Right ventricle myocardium superior (tissue), 1 donor: ENCODE data around the gene FLT1. TPM values are rescaled to one million over a fixed set of nuclear protein-coding genes. Genes with fewer than 3 reads are reported as not detected.
A peak's percentile ranks its signal among the peaks of the same experiment; 100 is the strongest.

ENCODE experiments used
- ATAC-seq: fragments of 200-7000 bp; cut with Tn5 transposase; one replicate; pipeline ENCODE4 v1.9.1; 2020; ENCODE audit warnings: mild to moderate bottlenecking; ENCODE audit not compliant: poor library complexity
- DNase-seq: peaks from one replicate; pipeline ENCODE4 v3.0.0-alpha.2; 2020
- intact Hi-C: fragments of 100-400 bp; cut with DNase I; formaldehyde crosslinking; loops from one replicate; pipeline ENCODE4 v1.11.2; 2022
- total RNA-seq: library from RNA; stranded (reverse); fragmentation: NEBNext Ultra II Directional; extraction: Animal tissue kit (Norgen Biotek cat#: 25700); gene quantifications from one replicate; pipeline ENCODE4 v1.2.1, GENCODE V29; 2021
- donor health status: DM: no; HTN: yes; CAD: no; lungs with severe emphysema.

Gene FLT1
- total RNA-seq, 1 donor from 2014 or later, result 42.0 TPM

DNA sequence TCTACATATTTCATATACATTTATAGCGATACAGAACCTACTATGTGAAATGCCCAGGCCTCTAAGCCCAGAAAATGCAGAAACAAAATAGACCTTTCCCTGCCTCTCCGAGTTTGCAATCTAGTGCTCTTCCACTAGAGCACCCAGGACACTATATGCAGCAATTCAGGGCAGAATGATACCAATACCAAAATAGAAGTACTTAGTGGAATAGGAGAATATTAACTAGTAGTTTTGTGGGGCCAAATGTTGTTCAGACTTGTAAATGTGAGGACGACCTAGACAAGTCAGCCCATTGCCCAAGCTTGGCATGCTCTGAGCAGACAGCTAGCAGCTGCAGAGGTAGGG is 35.8 kb upstream of the FLT1 start:
- intact Hi-C loops, result loop anchor here (10.0 kb wide), 1 partner anchor 104 kb away; no protein-coding TSS in a partner anchor
- DNase-seq (no peak), ATAC-seq (no peak)

DNA sequence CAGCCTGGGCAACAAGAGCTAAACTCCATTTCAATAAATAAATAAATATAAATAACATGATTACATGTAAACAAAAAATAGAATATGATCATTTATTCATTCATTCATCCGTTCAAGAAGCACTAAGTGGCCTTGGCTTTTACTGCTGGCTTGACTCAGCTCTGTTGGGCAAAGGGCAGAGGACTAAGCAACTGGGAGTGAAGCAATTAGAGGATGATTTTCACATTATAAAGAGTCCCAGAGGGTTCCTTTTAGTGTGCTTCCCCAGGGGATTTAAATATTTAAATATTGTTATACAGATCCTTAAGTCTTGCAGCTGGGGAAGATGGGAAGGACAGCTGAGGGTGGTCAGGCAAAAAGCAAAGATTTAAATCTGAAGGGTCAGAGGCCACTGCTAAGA is 34.9 kb upstream of the FLT1 start:
- intact Hi-C loops, result loop anchor here (10.0 kb wide), 1 partner anchor 105 kb away; no protein-coding TSS in a partner anchor
- no peak for DNase-seq
- ATAC-seq, result no peak

DNA sequence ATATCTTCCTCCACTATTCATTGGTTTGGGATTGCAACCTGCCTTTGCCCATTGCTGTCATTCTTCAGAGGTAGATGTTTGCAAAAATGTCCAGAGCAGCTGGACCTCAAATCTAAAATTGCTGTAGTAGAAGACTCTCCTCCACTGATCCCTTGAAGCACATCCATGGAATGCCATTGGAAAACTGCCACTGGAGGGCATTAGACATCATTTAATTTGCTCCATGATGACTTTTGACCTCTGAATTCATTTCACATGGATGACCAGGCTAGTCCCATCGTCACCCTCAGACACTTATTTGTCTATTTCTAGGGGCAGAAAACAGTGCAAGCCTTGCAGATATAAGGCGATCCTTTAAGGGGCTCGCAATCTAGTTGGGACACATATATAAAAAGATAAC is 33.9 kb upstream of the FLT1 start:
- DNase-seq, result no peak
- intact Hi-C loops, result no loop called here
- ATAC-seq, result no peak

DNA sequence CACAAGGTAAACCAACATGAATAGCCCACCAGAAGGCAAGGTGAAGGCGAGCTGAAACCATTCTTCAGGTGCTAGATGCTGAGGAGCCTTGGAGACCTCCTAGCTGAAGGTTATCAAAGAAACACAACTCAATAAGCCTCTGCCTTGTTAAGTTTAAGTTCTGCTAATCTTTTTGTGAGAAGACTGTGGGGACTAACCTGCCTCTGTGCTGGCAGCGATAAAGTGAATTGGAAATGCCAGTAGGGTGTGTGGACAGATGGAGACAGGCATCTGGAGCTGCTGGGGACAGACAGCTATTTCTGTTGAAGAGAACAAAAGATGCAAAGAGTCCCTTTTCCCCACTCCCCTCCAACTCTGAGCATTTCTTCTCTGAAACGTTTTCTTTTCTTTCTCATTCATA is 33.5 kb upstream of the FLT1 start:
- intact Hi-C loops, result no loop called here
- DNase-seq (no peak), ATAC-seq (no peak)

DNA sequence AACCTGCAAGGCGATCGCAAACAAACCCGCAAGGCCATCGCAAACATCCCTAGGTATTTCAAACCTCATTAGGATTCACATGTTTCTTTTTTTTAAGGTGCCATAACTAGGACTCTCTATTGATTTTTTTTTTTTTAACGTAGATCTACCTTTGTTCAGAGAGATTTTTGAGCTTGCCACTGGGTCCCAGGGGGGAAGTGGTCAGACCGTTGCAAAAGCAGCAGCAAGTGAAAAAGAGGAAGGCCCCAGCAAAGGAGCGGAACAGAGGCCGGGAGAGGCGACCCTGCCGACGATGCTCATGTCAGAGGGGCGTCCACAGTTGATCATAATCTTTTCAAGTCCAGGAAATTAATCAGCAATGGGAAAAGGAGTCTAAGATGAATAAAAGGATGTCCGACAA is 32.7 kb upstream of the FLT1 start:
- DNase-seq (no peak), ATAC-seq (no peak)
- intact Hi-C loops, result no loop called here

DNA sequence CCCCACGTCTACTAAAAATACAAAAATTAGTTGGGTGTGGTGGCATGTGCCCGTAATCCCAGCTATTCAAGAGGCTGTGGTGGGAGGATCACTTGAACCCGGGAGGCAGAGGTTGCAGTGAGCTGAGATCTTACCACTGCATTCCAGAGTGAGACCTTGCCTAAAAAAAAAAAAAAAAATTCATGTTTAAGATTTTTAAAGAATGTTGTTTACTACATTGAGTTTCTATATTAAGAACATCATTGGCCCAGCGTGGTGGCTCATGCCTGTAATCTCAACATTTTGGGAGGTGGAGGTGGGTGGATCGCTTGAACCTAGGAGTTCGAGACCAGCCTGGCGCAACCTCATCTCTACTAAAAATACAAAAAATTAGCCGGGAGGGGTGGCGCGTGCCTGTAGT is 31.9 kb upstream of the FLT1 start:
- DNase-seq, result no peak
- intact Hi-C loops, result no loop called here
- ATAC-seq, result no peak

DNA sequence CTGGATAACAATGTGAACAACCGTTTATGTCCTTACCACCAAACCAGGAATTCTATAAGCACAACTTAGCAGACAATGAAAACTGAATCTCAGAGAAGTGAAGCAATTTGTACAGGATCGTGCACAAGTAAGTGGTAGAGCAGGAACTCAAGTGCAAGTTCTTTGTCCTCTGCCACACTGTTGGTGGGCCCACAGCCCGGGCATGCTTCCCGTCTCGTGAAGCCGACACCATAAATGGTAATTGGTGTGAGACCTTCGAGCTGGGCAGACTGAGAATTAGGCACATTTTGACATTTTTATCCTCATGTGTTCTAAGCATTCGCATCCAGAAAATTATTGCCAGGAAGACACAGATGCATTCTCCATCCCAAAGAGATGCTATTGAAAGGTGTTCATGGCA is 27.9 kb upstream of the FLT1 start:
- ATAC-seq (no peak), DNase-seq (no peak)
- intact Hi-C loops, result no loop called here

DNA sequence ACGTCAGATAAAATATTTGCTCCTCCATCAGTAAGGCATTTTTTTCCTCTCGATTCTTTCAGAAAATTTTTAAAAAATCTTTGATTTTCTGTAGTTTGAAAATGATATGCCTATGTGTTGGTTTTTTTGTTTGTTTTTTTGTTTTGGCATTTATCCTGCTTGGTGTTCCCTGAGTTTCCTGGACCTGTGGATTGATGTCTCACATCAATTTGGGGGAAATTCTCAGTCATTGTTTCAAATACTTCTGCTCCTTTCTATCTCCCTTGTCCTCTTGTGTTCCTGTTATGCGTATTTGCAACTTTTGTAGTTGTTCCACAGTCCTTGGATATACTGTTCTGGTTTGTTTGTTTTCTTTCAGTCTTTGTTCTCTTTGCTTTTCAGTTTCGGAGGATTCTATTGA is 18.8 kb upstream of the FLT1 start:
- ATAC-seq (no peak), DNase-seq (no peak)
- intact Hi-C loops, result no loop called here

DNA sequence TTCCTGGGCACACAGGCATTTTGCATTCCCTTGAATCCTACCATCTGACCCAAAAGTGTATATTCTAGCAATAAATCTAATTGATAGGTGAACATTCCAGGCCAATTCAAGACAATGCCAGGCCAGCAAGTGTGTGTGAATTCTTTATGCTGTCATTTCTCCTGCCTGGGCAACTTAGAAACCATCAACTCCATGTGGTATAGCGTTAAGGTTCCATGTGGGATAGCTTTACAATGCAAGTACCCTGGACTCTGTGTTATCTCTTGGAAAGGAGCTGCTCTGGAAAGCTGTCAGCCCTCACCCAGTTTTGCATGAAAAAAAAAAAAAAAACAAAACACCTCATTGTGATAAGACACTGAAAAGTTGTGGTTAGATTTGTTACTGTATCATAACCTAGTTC is 15.6 kb upstream of the FLT1 start:
- ATAC-seq (no peak), DNase-seq (no peak)
- intact Hi-C loops, result no loop called here

DNA sequence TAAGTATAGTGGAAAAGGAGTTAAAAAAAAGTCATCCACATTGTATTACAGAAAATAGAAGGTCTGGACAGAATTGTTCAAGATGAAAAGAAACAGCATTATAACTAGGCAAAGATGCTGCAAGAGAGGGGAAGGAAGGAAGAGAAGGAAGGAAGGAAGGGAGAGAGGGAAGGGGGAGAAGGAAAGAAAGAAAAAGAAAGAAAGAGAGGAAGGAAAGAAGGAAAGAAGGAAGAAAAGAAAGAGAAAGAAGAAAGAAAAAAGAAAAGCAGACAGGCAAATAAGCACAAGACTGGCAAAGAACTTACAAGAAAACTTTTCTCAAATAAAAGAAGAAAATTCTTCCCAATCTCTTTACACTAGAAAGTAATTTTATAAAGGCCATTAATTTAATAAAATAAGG is 15.1 kb upstream of the FLT1 start:
- DNase-seq, result no peak

DNA sequence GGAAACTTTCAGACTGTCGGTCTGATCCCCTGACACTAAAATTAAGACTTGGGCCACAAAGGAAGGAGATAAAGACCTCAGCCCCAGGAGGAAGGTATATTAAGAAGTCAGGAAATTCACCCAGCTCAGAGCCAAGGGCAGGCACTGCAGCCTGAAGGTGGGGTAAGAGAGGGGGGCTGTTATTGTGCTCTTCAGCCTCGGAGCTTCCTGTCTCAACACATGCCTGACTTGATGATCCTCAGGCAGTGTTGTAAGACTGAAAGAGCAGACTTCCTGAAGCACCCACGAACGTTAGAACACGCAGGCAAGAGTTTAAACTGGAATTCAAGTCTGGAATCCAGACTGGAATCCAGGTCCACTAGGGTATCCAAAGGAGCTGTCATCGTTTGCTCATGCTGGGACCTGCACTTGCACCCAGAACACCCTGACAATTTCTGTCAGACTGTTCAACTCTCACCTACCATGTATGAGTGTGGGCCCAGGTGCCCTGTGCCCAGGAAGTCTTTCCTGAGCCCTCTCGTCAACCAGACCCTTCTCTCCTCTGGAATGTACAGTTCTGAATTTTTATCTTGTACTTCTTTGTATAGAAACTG is 10.7 kb upstream of the FLT1 start:
- no peak for ATAC-seq
- intact Hi-C loops, result no loop called here
- no peak for DNase-seq

More for the DNA sequence above, 15.1 kb upstream of the FLT1 start:
- intact Hi-C loops, result no loop called here
- ATAC-seq, result no peak

DNA sequence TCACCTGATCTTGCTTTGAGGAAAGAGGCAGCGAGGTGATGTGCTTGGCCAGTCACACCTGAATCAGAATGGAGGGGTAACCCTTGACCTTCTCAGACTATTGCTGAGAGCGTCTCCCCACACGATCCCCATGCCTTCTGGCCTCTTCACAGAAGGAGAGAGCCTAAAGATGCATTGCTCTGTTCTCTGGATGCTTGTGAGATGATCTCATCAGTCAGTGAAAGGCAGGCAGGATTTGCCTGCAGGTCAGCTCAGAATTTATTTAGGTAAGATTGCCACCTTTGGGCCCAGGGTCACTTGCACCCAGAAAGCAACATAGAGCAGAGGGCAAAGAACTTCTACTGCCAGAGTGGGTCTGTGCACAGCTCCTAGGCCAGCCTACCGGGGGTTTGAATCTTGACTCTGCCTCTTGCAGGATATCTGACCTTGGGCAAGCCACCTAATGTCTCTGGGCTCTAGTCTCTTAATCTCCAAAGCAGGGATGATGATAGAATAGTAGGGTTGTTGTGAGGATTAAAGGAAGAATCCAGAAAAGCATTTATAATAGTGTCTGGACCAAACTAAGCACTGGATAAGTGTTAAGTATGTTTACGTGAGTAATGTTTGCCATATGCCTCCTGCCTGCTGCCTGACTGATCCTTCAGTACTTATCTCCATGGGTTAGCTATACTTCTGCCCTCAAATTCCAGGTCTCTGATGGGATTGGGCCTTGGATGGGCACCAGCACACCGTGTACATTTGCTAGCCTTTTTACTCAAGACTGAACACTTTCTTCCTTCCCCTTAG is 8.4 kb upstream of the FLT1 start:
- intact Hi-C loops, result no loop called here
- no peak for ATAC-seq
- DNase-seq, result no peak

DNA sequence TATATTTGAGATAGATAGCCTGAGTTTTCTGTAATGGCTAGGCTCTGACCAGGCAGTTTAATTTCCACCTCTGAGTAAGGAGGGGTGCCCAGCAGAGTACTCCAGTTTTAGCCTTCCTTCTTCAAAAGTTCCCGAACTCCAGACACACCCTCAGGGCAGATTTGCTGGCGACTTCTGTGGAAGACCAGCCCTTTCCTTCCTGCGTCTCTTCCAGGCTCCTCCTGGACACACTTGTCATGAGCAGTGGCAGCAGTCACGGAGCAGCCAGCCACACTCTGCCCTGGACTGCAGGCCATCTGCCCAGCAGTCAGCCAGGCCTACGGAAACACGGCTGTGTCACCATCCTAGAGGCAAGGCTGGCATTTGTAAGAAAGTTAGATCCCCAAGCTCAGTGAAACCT is 6.6 kb upstream of the FLT1 start:
- intact Hi-C loops, result no loop called here
- no peak for ATAC-seq

DNA sequence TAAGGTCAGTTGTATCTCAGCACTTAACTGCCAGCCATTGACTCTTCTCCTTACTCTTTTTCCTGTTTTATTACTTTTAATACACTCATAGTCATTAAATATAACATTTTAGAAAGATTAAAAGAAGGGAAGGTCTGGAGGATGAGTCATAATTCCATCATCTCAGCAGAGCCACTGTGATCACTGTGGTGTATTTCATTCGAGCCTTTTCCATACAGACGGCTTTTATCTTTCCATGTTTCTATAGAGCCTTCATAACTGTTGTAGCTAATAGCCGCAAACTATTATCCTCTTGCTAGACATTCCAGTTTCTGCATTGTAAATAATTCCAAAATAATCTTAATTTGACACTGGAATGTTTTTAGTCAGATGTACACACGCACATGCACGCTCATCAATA is 4.7 kb upstream of the FLT1 start:
- intact Hi-C loops, result no loop called here

More for the DNA sequence above, 6.6 kb upstream of the FLT1 start:
- DNase-seq, result no peak

DNA sequence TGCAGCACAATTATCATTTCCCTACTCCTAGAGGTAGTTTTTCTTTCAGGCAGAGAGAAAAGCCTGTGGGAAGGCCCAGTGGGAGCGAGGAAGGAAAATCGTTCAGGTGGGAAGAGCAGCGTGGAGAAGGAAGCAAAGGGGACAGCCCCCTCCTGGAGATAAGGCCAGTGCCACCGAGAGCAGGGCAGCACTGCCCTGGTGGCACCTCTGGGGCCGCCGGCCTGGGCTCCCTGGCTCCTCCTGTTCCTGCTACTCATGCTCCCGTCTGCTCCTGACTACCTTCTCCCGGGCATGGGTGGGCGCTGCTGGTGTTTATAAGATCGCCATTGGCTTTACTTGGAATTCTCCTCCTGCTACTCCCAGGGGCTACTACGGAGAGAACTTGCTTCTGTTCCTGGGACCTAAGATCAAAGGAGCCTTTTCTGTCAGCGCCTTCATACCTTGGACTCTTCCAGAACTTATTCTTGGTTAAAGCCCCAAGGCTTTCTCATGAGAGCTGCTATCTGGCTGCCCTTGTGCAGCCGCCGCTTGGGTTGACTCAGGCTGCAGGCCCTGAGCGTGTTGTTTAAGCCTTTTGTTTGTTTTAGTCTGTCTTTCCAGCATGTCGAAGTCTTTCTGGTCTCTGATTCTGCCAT is 3.7 kb upstream of the FLT1 start:
- no peak for ATAC-seq
- intact Hi-C loops, result no loop called here
- no peak for DNase-seq

More for the DNA sequence above, 4.7 kb upstream of the FLT1 start:
- no peak for ATAC-seq
- DNase-seq, result no peak

DNA sequence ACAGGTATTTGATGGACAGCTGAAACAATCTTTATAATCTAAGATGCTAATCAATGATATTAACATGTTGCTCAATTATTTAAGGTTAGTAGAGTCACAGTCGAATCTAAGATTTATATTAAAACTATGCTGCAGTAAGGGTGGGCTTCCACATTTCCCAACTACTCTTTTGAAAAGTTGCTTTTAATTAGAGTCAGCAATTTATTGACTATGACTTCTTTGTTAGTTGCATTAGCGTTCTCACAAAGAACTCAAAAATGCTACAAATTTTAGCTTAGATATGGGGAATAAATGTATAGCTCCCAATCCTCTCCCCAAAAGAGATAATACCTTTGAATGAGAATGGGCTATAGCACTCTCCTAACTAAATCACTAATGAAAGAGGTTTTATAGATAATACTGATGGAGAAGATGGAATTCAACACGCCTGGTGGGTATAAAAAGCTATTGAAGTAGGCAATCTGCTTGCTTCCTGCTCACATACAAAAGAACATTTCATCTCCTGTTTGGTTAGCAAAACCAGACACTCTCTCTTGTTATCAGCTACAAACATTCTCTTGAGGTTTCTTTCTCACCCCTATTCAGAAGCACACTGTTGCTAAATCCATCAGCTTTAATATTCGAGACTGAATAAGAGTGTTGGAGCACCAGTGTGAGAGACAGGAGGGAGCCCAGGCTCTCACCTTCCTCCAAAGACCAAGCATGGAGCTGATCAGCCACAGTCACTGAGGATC is 2.4 kb upstream of the FLT1 start:
- no peak for DNase-seq
- intact Hi-C loops, result no loop called here
- ATAC-seq, result no peak

DNA sequence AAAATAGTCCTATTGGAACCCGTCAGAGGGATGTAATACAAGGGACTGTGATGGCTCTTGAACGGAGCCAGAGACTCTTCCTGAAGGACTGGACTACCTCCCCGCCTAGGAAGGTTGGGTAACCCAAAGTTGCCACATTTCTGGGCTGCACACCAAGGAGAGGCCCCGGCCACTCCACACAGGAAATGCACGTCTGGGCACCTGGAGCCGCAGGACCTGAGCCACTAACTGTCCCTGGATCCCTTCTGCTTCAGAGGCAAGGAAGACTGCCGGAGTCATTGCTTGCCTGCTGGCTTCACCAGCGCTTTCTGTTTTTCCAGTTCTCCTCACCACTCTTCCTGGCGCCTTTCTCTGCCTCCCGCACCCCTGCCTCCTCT is 1.2 kb upstream of the FLT1 start:
- ATAC-seq (peak; percentile 19), DNase-seq (no peak)
- intact Hi-C loops, result no loop called here

DNA sequence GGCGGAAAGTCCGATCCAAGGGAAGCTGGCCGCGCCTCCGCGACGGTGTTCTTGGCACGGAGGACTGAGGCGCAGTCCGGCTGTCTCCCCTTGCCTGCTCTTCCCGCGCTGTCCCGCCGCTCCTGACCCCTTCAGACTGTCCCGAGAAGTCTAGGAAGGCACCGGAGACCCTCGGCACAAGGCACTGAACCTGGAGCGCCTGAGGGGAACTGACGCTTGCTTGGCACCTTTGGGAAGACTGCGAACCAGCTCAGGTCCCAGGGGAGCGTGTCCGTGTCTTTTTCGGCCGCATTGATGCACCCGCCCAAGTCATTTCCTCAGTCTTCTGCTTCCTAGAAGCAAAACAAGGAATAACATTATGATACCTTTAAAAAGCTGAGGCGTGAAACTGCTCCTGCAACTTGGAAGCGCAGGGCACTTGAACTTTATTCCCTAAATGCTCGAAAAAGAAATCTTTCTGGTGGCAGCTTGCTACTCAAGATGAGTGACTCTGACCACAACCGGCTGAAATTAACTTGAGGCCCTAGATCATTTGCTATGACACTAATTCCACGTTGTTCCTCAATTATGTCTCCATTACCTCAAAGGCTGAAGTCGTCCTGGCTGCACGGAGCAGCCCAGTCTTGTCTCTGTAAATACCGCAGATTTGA is 735 bp upstream of the FLT1 start:
- DNase-seq (peak; percentile 74), ATAC-seq (peak; percentile 12)
- intact Hi-C loops, result no loop called here

DNA sequence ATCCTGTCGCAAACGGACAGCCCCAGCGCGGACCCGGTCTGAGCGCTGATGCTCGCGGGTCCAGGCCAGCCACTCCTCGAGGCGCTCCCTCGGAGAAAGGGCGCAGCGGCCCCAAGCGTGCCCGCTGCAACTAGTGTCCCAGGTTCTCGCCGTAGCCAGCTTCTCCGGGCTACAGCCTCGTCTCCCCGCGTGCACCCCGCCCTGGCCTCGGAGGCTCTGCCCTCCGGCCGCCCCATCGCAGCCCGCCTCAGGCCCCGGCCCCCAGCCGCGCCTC is 487 bp downstream of the FLT1 start:
- DNase-seq, result no peak
- intact Hi-C loops, result no loop called here
- no peak for ATAC-seq
